Inflammatory macrophage treated with lipopolysaccharide for 4 hours (primary cell): ENCODE measurements around the gene ZNF300.
"Not testable (repeated sequence)": the region's sequence is repeated elsewhere in the genome, so short reads cannot be mapped to it uniquely, and the experiment has no call there.

Experiments used
- DNase-seq: peaks from one replicate; pipeline ENCODE4 v3.0.0-alpha.2; 2020

The ZNF300 gene

DNA sequence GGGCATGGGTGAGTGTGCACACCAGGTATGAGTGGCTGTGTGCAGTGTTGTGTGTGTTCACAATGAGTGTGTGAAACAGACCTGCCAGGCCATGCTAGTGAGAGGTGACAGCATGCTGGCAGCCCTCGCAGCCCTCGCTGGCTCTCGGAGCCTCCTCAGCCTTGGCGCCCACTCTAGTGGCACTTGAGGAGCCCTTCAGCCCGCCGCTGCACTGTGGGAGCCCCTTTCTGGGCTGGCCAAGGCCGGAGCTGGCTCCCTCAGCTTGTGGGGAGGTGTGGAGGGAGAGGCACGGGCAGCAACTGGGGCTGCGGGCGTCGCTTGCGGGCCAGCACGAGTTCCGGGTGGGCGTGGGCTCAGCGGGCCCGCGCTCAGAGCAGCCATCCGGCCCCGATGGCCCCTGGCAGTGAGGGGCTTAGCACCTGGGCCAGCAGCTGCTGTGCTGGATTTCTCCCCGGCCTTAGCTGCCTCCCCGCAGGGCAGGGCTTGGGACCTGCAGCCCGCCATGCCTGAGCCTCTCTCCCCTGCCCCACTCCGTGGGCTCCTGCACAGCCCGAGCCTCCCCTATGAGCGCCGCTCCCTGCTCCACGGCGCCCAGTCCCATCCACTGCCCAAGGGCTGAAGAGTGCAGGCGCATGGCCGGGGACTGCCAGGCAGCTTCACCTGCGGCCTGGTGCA lies 59.5 kb downstream of the ZNF300 start:
- not testable (repeated sequence) for DNase-seq
